NOMO-1 treated with dmso at 0.1 percent for 144 hours (cell line): Measurements from ENCODE around the gene TEPSIN.

Source experiments
- DNase-seq: peaks from one replicate; lab custom pipeline; 2025; ENCODE audit not compliant: unreplicated experiment; lab: John Stamatoyannopoulos, UW

Gene TEPSIN

DNA sequence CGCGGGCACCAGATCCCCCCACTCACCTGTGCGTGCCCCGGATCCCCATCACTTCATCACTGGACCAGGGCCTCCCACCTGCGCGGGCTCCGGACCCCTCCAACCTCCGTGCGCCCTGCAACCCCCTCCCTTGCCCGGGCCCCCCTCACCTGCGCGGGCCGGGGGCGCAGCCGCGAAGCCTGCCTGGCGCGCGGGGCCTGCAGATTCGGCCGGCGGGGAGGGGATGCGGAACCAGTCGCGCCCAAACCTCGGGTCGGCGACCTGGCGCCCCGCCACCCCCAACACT is 16.3 kb downstream of the TEPSIN start:
- no peak for DNase-seq

DNA sequence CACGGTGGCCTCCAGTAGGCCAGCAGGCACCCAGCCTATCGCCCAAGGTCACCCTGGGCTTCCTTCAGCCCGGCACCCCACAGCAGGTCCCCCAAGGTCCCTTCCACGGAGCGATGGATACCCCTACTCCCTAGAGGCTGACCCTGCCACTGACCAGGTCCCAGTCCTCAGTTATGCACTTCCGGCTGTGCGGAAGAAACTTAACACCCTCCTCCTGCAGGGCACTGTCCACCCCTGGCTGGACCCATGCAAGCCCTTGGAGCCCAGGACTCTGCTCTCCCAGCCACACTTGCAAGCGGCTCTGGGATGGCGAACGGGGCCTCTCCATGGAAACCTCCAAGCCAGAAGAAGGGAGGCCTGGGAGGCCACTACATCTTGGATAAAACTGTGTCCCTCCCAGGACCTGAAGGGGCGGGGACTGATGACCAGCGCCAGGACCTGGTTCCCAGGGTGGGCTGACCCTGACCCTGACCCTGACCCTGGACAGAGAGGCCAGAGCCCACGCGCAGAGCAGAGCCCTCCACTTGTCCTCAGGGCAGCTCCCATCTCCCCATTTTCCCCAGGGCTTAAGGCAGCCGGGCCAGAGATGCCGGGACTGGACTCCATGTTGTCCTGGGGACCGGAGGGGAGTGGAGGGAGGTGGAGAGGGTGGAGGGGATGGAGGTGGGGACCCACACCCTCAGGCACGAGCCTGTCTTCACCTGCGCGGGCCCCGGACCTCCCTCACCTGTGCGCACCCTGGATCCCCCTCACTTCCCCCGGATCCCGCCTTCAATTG is 16.8 kb downstream of the TEPSIN start:
- no peak for DNase-seq

DNA sequence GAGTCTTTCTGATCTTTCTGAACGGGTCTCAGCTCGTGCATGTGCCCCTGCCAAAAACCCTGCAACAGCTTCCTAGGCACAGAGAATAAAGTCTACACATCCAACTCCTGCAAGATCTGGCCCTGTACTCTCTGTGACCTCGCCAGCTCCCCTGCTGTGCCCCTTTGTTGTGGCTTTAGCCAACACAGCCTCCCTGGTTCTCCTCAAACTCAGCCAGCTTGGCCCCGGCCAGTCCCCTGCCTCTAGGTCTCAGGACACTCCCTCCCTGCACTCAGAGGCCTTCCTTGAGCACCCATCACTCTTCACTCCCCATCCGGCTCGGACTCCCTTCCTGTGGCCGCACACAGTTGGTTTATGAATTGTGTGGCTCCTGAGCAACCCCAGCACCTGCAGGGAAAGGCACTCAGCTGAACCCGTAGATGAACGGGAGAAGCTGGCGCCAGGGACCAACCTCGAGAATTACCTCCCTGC is 17.4 kb downstream of the TEPSIN start:
- no peak for DNase-seq

DNA sequence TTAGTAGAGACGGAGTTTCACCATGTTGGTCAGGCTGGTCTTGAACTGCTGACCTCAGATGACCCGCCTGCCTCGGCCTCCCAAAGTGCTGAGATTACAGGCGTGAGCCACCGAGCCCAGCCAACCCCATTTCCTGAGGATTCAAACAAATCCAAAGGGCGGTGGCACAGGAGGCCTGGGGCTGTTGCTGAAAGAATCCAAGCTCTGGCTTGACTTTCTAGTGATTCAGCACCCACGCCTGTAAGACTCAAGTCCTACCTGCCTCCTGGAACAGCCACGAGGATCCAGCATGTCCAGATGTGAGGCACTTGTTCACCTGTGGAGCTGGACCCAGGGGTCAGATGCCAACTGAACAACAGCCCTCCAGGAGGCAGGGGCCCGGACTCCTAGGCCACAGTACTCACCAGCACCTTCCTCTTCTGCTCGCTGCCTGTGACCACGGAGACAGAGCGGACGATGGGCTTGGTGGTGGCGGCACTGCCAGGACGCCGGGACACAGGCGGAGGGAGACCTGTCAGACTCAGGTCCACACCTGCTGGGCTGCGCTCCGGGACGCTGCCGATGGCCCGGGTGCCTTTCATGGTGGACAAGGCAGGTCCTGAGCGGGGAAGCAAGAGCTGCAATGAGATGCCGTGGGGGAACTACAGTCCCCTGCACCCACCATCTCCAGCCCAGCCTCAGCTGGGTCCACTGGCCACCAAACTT is 19.2 kb downstream of the TEPSIN start:
- DNase-seq, result no peak

DNA sequence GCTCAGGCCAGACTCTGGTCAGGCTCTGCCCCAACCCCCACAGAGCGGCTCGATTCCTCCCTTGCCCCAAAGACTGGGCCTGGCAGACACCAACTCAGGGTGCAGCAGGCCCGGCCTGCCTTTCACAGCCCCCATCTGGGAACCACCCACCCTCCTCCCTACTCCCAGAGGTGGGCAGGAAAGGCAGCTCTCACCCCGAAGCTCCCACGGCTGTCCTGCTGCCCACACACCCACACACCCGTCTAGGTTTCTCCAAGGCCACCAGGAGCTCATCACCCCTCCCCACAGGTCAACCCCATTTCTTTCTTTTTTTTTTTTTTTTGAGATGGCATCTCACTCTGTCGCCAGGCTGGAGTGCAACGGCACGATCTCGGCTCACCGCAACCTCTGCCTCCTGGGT is 19.9 kb downstream of the TEPSIN start:
- no peak for DNase-seq

DNA sequence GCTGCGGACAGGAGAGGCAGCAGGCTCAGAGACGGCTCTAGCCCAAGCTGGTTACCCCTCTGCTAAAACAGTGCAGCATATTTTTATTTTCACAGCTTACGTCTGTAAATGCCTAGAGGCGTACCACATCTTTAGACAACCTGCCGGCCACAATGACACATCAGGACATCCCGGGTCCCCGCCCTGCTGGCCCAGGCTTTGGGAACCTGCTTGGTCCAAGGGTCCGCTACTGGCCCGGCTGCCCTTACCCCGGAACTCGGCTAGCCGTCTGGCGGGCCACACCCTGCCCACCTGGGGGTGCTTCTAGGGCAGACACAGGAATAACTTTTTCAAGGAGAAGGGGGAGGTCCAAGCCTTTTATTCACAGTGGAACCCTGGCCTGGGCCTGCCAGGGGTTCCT is 20.4 kb downstream of the TEPSIN start:
- DNase-seq, result no peak

DNA sequence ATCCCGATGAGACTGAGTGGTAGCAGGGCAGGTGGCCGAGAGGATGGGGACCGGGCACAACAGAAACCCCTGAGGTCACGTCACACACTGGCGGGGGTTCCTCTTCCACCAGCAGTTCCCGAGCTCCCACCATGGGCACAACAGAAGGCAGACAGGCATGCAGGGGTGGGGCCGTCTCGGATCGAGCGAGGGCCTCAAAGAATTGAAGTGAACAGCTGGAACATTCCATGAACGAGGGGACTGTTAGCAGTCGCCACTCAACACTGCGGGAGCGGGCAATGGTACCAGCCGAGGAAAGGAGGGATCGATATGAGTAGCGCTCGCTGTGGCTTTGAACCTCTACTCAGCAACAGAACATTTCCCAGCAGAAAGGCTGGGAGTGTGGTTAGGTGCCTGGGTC is 21.4 kb downstream of the TEPSIN start:
- no peak for DNase-seq

DNA sequence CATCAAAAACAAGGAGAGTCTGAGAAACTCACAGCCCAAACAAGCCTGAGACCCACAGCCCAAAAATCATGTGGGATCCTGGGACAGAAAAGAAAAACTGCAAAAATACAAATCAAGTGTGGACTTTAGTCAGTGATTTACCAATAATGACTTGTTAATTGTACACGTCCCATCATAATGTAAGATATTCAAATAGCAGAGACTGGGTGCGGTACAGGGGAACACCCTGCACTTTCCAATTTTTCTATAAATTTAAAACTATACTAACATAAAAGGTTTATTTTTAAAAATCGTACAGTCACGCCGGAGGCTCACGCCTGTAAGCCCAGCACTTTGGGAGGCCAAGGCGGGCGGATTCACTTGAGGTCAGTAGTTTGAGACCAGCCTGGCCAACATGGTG is 24.9 kb downstream of the TEPSIN start:
- DNase-seq, result no peak

DNA sequence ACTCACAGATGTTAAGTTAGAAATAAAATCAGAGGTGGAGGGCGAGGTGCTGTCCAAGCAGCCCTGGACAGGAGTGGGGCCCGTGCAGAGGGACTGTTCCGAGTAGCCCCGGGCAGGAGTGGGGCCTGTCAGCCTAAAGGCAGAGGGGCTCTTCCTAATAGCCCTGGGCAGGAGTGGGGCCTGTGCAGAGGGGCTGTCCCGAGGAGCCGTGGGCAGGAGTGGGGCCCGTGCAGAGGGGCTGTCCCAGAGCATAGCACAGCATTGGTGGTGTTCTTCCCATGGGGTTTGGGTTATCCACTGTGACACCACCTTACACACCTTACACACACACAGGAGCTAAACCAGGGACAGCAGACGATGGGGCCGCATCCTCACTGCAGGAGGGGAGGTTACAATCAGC is 26.5 kb downstream of the TEPSIN start:
- DNase-seq, result no peak

DNA sequence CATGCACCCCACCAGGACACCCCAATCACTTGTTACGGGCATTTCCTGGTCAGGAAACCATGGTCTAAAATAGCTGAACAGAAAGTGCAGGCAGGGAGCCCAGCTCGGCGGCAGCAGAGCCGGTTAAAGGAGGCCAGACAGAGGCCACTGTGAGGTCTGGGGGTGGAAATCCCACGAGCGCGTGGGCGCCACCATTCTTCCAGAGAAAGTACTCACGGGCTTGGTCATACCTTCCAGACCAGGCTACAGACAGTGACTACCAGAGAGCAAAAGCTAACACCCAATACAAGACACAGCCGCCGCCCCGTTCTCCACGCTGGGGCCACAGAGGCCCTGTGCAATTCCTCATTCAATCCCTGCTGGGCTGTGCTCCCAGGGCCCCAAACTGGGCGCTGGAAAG is 28.0 kb downstream of the TEPSIN start:
- DNase-seq, result no peak

DNA sequence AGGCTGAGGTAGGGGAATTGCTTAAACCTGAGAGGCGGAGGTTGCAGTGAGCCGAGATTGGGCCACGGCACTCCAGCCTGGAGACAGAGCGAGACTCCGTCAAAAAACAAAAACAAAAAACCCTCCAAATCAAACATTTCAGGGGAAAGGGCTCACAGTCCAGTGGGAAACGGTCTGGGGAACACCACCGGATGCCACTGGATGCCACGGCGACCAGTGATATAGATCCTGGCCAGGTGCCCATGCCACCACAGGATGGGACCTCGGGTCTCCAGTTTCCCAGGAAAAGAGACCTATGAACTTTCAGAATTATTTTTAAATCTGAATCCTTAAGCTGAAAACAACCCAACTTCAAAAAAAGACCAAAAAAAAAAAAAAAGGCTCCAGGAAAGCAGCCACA is 28.4 kb downstream of the TEPSIN start:
- DNase-seq, result no peak

DNA sequence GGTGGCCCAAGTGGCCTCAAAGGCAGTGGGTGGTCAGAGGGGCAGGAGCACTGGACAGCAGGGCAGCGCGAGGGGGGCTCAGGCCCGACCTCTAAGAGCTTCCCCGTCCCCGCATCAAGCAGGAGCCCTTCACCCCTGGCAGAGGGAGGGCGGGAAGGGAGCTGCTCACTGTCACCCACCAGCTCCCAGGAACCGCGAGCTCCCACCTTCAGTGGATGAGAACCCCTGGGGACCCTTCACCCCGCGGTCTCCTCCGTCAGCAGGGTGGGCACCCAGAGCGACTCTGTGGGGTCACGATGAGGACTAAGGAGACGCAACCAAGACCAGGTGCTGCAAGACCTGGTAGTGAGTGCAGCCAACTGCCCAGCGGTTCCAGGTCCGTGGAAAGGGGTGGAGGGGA is 29.7 kb downstream of the TEPSIN start:
- DNase-seq, result no peak

DNA sequence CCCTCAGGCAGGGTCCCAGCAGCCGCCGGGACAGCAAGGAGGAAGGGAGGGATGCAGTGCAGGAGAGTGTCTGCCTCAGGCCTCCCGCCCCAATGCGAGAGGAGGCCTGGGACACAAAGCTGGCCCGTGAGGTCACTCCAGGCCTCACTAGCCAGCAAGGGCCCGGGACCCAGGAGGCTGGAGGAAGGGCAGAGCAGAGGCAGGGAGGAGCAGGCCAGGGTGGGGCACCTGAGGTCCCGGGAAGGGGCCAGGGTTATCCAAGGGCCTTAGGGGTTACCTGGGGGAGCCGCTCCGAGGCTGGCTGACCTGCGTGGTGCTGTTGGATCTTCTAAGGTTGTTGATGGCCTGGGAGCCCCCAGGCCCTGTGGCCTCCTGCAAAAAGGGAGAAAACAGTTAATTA is 30.2 kb downstream of the TEPSIN start:
- DNase-seq, result no peak

DNA sequence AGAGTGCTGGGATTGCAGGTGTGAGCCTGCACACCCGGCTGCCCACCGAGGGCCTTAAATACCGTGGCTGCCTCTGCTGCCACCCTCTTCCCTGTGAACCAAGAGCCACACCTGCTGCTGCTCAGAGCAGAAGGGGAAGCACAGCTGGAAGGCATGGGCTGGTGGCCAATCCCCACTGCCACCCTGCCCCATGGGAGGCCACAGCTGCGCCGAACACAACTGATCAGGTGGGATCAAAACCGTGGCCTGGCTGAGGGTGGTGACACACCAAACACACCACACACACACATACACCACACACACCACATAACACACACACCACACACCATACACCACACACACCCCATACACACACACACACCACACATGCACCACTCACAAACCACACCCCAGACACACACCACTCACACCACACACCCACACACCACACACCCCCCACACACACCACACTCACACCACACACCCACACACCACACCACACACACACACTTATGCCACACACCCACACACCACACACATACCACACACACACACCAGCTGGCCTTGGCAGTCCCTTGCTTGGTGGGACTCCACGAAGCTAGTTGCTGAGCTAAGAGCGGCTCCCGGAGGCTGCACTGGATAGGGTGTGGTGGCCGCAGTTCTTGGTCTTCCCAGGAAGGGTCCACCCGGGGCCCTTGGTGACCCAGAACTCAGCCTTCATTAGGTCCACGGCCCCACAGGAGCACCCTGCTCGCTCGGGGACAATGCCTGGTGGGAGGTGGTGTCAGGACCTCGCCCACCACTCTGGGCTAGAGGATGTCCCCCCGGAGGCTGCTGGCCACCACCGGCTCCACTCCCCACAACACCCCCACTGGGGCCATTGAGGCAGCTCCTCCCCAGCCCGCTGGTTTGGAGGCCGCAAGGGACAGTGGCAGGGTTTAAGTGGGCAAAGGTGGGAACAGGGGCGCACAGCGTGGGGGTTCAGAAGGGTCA is 31.0 kb downstream of the TEPSIN start:
- DNase-seq, result no peak

DNA sequence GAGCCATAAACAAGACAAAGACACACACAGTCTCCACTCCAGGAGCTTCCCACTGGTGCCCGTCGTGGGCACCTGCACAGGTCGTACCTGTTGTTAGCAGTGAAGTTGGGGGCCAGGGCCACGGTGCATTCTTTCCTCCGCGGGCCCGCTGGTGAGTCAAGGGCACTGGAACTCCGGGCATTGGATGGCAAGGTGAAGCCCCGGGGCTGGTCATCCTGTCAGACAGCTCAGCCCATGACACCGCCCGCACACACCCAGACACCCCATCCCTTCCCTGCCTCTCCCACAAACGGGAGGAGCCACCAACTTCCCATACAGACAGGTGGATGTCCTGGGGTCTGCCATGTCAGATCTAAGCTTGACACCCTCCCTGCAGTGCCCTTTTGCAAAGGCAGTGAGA is 32.2 kb downstream of the TEPSIN start:
- no peak for DNase-seq

DNA sequence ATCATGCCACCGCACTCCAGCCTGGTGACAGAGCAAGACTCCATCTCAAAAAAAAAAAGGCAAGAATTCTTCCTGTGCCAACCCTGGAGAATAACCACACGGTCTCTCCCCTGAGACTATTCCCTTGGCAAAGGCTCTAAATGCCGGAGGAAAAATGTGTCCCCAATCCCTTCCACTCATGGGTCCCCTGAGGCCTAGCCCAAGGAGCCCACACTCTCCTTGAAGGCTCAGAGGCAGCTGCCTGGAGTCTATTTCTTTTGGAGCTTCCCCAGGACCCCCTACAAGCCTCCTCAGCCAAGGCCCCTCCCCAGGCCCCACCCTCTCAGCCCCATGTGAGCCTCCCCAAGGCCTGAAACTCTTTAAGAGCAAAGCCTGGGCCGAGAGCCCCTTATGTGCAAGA is 32.7 kb downstream of the TEPSIN start:
- DNase-seq, result no peak

DNA sequence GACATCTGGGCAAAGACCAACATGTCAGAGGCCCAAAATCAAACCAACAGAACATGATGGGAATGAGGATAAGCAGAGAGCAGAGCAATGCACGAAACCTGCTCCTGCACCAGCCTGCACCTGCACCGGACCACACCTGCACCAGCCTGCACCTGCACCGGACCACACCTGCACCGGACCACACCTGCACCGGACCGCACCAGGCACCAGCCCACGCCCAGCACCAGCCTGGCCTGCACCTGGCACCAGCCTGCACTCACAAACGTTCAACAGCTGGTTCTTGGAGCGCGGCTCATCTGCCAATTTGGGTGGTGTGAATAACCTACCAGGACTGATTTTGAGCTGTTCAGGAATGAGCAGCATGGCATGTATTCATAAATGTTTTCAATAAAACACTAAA is 34.3 kb downstream of the TEPSIN start:
- no peak for DNase-seq

DNA sequence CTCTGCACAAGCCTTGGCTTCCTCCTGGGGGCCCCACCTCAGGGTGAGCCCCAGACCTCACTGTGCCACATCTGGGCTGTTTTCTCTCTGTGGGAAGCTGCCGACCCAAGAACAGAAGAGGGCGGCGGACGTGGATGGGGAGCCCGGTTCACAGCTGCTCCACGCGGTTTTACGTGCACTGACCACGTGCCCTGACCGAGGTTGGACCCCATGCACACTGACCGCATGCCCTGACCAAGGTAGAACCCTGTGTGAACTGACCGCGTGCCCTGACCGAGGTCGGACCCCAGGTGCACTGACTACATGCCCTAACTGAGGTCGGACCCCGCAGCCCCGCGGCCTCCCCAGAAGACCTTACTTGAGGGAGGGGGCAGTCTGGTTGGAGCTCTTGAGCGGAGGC is 35.7 kb downstream of the TEPSIN start:
- no peak for DNase-seq

DNA sequence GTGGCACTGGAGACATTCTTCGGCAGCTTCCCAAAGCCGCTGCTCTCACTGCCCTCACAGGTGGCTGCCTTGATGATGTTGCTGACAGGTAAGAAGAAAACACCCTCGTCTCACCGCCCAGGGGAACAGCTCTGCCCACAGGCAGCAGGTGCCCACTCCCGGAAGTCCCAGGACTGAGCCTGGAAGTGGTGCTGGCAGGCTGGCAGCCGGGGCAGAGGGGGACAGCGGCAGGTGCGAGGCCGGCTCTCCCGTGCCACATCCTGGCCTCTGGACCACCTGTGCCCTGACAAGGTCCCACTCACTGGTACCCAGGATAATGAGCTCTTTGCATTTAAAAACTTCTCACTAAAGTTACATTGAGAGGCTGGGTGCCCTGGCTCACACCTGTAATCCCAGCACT is 36.5 kb downstream of the TEPSIN start:
- no peak for DNase-seq

DNA sequence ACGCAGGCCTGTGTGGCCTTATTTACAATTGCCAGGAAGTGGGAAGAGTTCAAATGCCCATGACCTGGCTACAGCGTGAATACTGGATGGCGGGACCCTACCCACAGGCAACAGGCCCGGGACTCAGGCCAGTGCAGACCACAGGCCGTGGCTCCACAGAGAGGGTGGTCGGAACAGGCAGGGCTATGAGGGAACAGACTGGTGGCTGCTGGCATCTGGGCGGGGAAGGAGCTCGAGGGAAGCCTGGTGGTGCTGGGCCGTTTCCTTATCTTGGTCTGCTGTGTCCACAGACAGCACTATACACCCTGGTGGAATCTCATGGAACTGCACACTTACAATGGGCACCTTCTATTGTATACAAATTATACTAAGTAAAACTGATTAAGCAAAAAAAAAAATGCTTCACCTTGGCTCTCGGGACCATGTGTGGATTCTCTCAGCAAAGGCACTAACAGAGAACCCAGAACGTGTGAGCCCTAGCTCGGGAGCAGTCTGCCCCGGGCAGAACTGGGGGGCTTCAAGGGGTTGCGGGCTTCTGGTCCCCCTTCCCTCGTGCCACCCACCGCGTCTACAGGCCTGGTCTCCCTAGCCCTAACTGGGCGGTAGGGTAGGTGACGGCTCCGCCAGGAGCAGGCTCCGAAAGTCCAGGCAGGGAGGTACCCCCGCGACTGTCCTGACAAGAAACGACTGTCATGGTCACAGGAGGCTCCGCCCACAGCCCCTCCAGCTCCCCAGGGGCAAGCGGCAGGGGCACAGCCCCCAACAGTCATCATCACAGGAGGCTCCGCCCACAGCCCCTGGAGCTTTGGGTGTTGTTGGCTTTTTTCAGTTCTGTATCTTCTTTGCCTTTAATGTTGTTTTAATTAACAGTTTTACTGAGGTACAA is 37.9 kb downstream of the TEPSIN start:
- peak; percentile 23 for DNase-seq

DNA sequence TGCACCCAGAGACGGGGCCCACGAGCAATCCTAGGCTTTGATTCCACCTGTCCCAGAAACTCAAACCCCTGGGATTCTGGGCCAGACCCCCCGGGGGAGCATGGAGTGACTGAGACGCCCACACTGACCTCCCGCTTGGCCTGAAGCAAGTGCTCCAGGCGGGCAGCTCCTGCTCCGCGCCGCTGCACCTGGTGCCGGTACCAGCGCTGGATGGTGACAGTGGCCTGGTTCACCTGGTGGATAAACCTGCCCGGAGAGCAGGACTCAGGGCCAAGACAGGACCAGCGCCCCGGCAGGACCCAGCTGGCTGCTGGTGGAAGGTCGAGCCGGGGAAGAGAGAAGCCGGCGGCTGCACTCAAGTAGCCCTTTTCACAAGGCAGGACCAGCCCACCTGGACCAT is 38.7 kb downstream of the TEPSIN start:
- no peak for DNase-seq
